CD4-positive, alpha-beta memory T cell (primary cell): ENCODE results near the gene VEPH1. TPM values are rescaled to one million over a fixed set of nuclear protein-coding genes. Genes with fewer than 3 reads are reported as not detected.

ENCODE experiments used
- CTCF ChIA-PET: fragments of 350-600 bp; sonication (Branson Sonifier 250); formaldehyde crosslinking; loops from one replicate; lab custom pipeline; 2021; ENCODE audit warnings: inconsistent platforms; ENCODE audit not compliant: partially characterized antibody; lab: Charles Lee
- POLR2A ChIA-PET: fragments of 350-600 bp; sonication (Branson Sonifier 250); formaldehyde crosslinking; loops from one replicate; lab custom pipeline; 2021; ENCODE audit not compliant: partially characterized antibody; lab: Charles Lee
- DNase-seq, 5 donors: peaks; one replicate each; pipeline versions ENCODE4 v3.0.0 to v3.0.0-alpha.2; 2020 to 2022; ENCODE audit warnings: mixed read lengths in 1 of 5
- H3K27ac ChIP-seq: one replicate; pipeline ENCODE4 v1.7.0; 2013; ENCODE audit warnings: low read depth, low read length
- H3K27me3 ChIP-seq: 2 replicates; pipeline ENCODE4 v1.7.0; 2013; ENCODE audit warnings: mild to moderate bottlenecking, low read length, moderate library complexity; ENCODE audit not compliant: insufficient read depth
- H3K36me3 ChIP-seq: 2 replicates; pipeline ENCODE4 v1.7.0; 2013; ENCODE audit warnings: mild to moderate bottlenecking, low read length, moderate library complexity; ENCODE audit not compliant: insufficient read depth
- H3K4me1 ChIP-seq: 2 replicates; pipeline ENCODE4 v1.7.0; 2013; ENCODE audit warnings: mild to moderate bottlenecking, low read length, moderate library complexity; ENCODE audit not compliant: insufficient read depth
- H3K4me3 ChIP-seq, 2 donors: one replicate each; pipeline ENCODE4 v1.7.0; 2013; ENCODE audit warnings: low read length in 2 of 2, mild to moderate bottlenecking in 1 of 2
- H3K9me3 ChIP-seq, 2 donors: one replicate each; pipeline ENCODE4 v1.7.0; 2013; ENCODE audit warnings: low read length in 2 of 2, control low read depth in 1 of 2; ENCODE audit not compliant: control insufficient read depth in 1 of 2
- H3K27ac Mint-ChIP-seq, 7 donors: one replicate each; pipeline ENCODE4 v1.8.0; 2020 to 2021; ENCODE audit warnings: mixed read lengths in 7 of 7, mild to moderate bottlenecking in 6 of 7, inconsistent platforms in 3 of 7, moderate library complexity in 3 of 7
- H3K27me3 Mint-ChIP-seq, 2 donors: one replicate each; pipeline ENCODE4 v1.8.0; 2020 to 2021; ENCODE audit warnings: mixed read lengths in 2 of 2
- H3K36me3 Mint-ChIP-seq, 2 donors: one replicate each; pipeline ENCODE4 v1.8.0; 2020 to 2021; ENCODE audit warnings: mixed read lengths in 2 of 2, inconsistent platforms in 1 of 2, mild to moderate bottlenecking in 1 of 2
- H3K4me1 Mint-ChIP-seq, 4 donors: one replicate each; pipeline ENCODE4 v1.8.0; 2020 to 2021; ENCODE audit warnings: mixed read lengths in 4 of 4, mild to moderate bottlenecking in 1 of 4
- H3K4me3 Mint-ChIP-seq, 8 donors: one replicate each; pipeline ENCODE4 v1.8.0; 2020 to 2021; ENCODE audit warnings: mixed read lengths in 8 of 8, mild to moderate bottlenecking in 7 of 8, moderate library complexity in 6 of 8, inconsistent platforms in 3 of 8
- H3K9me3 Mint-ChIP-seq, 8 donors: one replicate each; pipeline ENCODE4 v1.8.0; 2020 to 2021; ENCODE audit warnings: mixed read lengths in 8 of 8, mild to moderate bottlenecking in 5 of 8, inconsistent platforms in 3 of 8, moderate library complexity in 1 of 8
- intact Hi-C: fragments of 100-400 bp; cut with micrococcal nuclease; formaldehyde crosslinking; loops from one replicate; pipeline ENCODE4 v1.15.1; 2023
- polyA plus RNA-seq, 2 donors: library from polyadenylated mRNA; unstranded; fragments of 300-500 nt; fragmentation: Illumina TruSeq; gene quantifications; one replicate each; pipeline ENCODE4 v1.2.3, GENCODE V29; 2021
- total RNA-seq, 2 experiments: library from RNA; stranded (reverse); gene quantifications; one replicate each; pipeline ENCODE4 v1.2.3, GENCODE V29; 2021

Gene VEPH1
- total and polyA plus RNA-seq, 4 experiments from 2014 or later = not detected

GRCh38 chr3:157523814-157524213 lies 20.6 kb upstream of the VEPH1 start:
- Mint-ChIP-seq H3K4me3 (no peak overlapping the region), H3K27me3 (peaks cover 0 to 1% of the 10 kb centered on the region in 2 donors), H3K36me3 (no peaks in the 10 kb centered on the region), H3K4me1 (no peaks in the 10 kb centered on the region), H3K27ac (no peak overlapping the region), H3K9me3 (peaks cover 0 to 7% (median 2%) of the 10 kb centered on the region in 8 donors)
- H3K9me3 ChIP-seq = no peaks in the 10 kb centered on the region
- DNase-seq = no peak
- POLR2A ChIA-PET = no interaction called here
- no peaks in the 10 kb centered on the region for H3K36me3 ChIP-seq
- intact Hi-C loops = no loop called here
- CTCF ChIA-PET = no interaction called here
- H3K4me3 ChIP-seq = no peak overlapping the region
- H3K4me1 ChIP-seq = no peaks in the 10 kb centered on the region
- H3K27me3 ChIP-seq = no peaks in the 10 kb centered on the region
- H3K27ac ChIP-seq = no peak overlapping the region

GRCh38 chr3:157522648-157523047 lies 19.4 kb upstream of the VEPH1 start:
- intact Hi-C loops = no loop called here
- no peaks in the 10 kb centered on the region for H3K4me1 Mint-ChIP-seq
- no peak for DNase-seq
- H3K27ac Mint-ChIP-seq = no peak overlapping the region
- peaks cover 0 to 1% of the 10 kb centered on the region in 2 donors for H3K27me3 Mint-ChIP-seq
- H3K27me3 ChIP-seq = no peaks in the 10 kb centered on the region
- H3K4me3 ChIP-seq = no peak overlapping the region
- H3K4me1 ChIP-seq = no peaks in the 10 kb centered on the region
- H3K4me3 Mint-ChIP-seq = no peak overlapping the region
- H3K27ac ChIP-seq = no peak overlapping the region
- H3K36me3 Mint-ChIP-seq = no peaks in the 10 kb centered on the region
- H3K9me3 ChIP-seq = no peaks in the 10 kb centered on the region
- POLR2A ChIA-PET = no interaction called here
- CTCF ChIA-PET = interaction anchor here (2.1 kb wide), 1 partner anchor 9 kb away, joined by 11 read pairs; no protein-coding TSS in a partner anchor
- H3K36me3 ChIP-seq = no peaks in the 10 kb centered on the region
- peaks cover 0 to 7% (median 2%) of the 10 kb centered on the region in 8 donors for H3K9me3 Mint-ChIP-seq

- peaks cover 0 to 7% (median 2%) of the 10 kb centered on the region in 8 donors for H3K9me3 Mint-ChIP-seq
- no peaks in the 10 kb centered on the region for H3K4me1 ChIP-seq
- no peaks in the 10 kb centered on the region for H3K4me1 Mint-ChIP-seq
- CTCF ChIA-PET = no interaction called here
- H3K4me3 ChIP-seq = no peak overlapping the region
- intact Hi-C loops = no loop called here
- POLR2A ChIA-PET = no interaction called here
- H3K27ac ChIP-seq = no peak overlapping the region
- peaks cover 0 to 1% of the 10 kb centered on the region in 2 donors for H3K27me3 Mint-ChIP-seq
- H3K36me3 ChIP-seq = no peaks in the 10 kb centered on the region
- no peaks in the 10 kb centered on the region for H3K36me3 Mint-ChIP-seq
- no peaks in the 10 kb centered on the region for H3K27me3 ChIP-seq
- H3K9me3 ChIP-seq = no peaks in the 10 kb centered on the region
- H3K27ac Mint-ChIP-seq = no peak overlapping the region
- H3K4me3 Mint-ChIP-seq = no peak overlapping the region
- DNase-seq = no peak
Observed at GRCh38 chr3:157520485-157521150, 17.4 kb upstream of the VEPH1 start.

- H3K27ac ChIP-seq = no peak overlapping the region
- H3K4me3 Mint-ChIP-seq = no peak overlapping the region
- H3K4me1 Mint-ChIP-seq = no peaks in the 10 kb centered on the region
- ChIA-PET POLR2A (no interaction called here), CTCF (no interaction called here)
- H3K9me3 Mint-ChIP-seq = peaks cover 0 to 7% (median 2%) of the 10 kb centered on the region in 8 donors
- H3K36me3 Mint-ChIP-seq = no peaks in the 10 kb centered on the region
- H3K9me3 ChIP-seq = no peaks in the 10 kb centered on the region
- H3K27ac Mint-ChIP-seq = no peak overlapping the region
- no peaks in the 10 kb centered on the region for H3K4me1 ChIP-seq
- H3K36me3 ChIP-seq = no peaks in the 10 kb centered on the region
- no peaks in the 10 kb centered on the region for H3K27me3 ChIP-seq
- DNase-seq = no peak
- intact Hi-C loops = no loop called here
- no peak overlapping the region for H3K4me3 ChIP-seq
- no peaks in the 10 kb centered on the region for H3K27me3 Mint-ChIP-seq
Observed at GRCh38 chr3:157518881-157519280, 15.7 kb upstream of the VEPH1 start.

- Mint-ChIP-seq H3K4me3 (no peak overlapping the region), H3K27me3 (no peaks in the 10 kb centered on the region), H3K4me1 (no peaks in the 10 kb centered on the region), H3K36me3 (no peaks in the 10 kb centered on the region), H3K9me3 (peaks cover 0 to 7% (median 2%) of the 10 kb centered on the region in 8 donors), H3K27ac (no peak overlapping the region)
- H3K4me3 ChIP-seq = no peak overlapping the region
- ChIA-PET POLR2A (no interaction called here), CTCF (no interaction called here)
- intact Hi-C loops = no loop called here
- no peaks in the 10 kb centered on the region for H3K4me1 ChIP-seq
- no peaks in the 10 kb centered on the region for H3K36me3 ChIP-seq
- H3K27ac ChIP-seq = no peak overlapping the region
- DNase-seq = no peak
- H3K27me3 ChIP-seq = no peaks in the 10 kb centered on the region
- H3K9me3 ChIP-seq = no peaks in the 10 kb centered on the region
Observed at GRCh38 chr3:157516928-157517327, 13.7 kb upstream of the VEPH1 start.

- Histone ChIP-seq H3K4me3 (no peak overlapping the region), H3K9me3 (no peaks in the 10 kb centered on the region), H3K36me3 (no peaks in the 10 kb centered on the region), H3K4me1 (no peaks in the 10 kb centered on the region), H3K27ac (no peak overlapping the region), H3K27me3 (no peaks in the 10 kb centered on the region)
- Mint-ChIP-seq H3K27ac (no peak overlapping the region), H3K4me1 (no peaks in the 10 kb centered on the region), H3K36me3 (no peaks in the 10 kb centered on the region), H3K9me3 (peaks cover 0 to 7% (median 2%) of the 10 kb centered on the region in 8 donors), H3K27me3 (no peaks in the 10 kb centered on the region), H3K4me3 (no peak overlapping the region)
- ChIA-PET POLR2A (no interaction called here), CTCF (no interaction called here)
- DNase-seq = no peak
- intact Hi-C loops = no loop called here
Observed at GRCh38 chr3:157515398-157515797, 12.2 kb upstream of the VEPH1 start.

GRCh38 chr3:157514371-157514895 lies 11.2 kb upstream of the VEPH1 start:
- POLR2A ChIA-PET = no interaction called here

More at GRCh38 chr3:157514371-157514895, 11.2 kb upstream of the VEPH1 start:
- Mint-ChIP-seq H3K9me3 (peaks cover 0 to 4% (median under 1%) of the 10 kb centered on the region in 8 donors), H3K4me3 (no peak overlapping the region), H3K27me3 (no peaks in the 10 kb centered on the region), H3K27ac (no peak overlapping the region), H3K4me1 (no peaks in the 10 kb centered on the region), H3K36me3 (no peaks in the 10 kb centered on the region)
- Histone ChIP-seq H3K27ac (no peak overlapping the region), H3K27me3 (no peaks in the 10 kb centered on the region), H3K36me3 (no peaks in the 10 kb centered on the region), H3K4me3 (no peak overlapping the region), H3K4me1 (no peaks in the 10 kb centered on the region), H3K9me3 (no peaks in the 10 kb centered on the region)
- CTCF ChIA-PET = interaction anchor here (1.0 kb wide), 1 partner anchor 18 kb away, joined by 3 read pairs; no protein-coding TSS in a partner anchor
- intact Hi-C loops = no loop called here
- DNase-seq = no peak
